ENCODE data around the gene CD36.

The CD36 gene

DNA sequence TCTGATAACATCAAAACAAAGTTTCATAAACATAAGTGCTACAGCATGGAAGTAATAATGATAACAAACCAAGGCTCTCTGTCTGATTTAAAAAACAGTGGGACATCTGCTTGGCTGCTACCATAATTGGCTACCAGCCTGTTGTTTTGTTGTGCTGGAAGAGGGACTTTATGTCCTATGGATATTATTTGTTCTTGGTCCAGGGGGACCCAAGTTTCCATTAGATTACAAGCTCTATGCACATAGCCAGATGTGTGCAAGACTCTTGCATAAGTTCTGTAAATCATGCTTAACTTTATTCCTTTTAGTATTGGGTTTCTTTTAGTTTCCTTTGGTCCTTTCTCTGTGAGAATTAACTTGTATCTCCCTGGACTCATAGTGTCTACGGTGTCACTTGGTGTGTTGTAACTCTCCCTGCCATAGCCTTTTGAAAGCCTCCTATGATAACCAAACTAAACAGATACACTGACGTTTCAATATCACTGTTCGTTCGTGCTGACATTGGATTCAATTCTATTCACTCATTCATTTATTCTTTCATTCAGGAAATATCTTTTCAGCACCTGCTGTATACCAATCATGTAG, 41.4 kb upstream of the CD36 start:
- Histone ChIP-seq H3K4me3 (ENCODE audit: low read depth, low read length) (no peak overlapping the region), H3K27ac (ENCODE audit: extremely low read depth, low read depth, low read length) (no peak overlapping the region), H3K9me3 (ENCODE audit: control insufficient read depth, insufficient read depth, low read depth, low read length) (no peaks in the 10 kb centered on the region), H3K36me3 (ENCODE audit: control insufficient read depth in 2 of 2, insufficient read depth in 1 of 2, low read length in 2 of 2) (no peaks in the 10 kb centered on the region), H3K4me1 (ENCODE audit: control insufficient read depth, insufficient read depth, low read length) (no peaks in the 10 kb centered on the region; the same call in 1 of the 2 replicates)
- TF ChIP-seq ZNF19 (tag by site-specific recombination; IDR thresholded peaks at IDR 0.05; ENCODE audit: low read depth) = no peak
- TF ChIP-seq TRIM28 (IDR thresholded peaks at IDR 0.05; ENCODE audit: borderline replicate concordance, low read length) = no peak
- no peak for TF ChIP-seq ZNF660 (tag by site-specific recombination; IDR thresholded peaks at IDR 0.05)
- TF ChIP-seq ZNF677 (tag by site-specific recombination; IDR thresholded peaks at IDR 0.05) = no peak
- TF ChIP-seq, protein P1, sequence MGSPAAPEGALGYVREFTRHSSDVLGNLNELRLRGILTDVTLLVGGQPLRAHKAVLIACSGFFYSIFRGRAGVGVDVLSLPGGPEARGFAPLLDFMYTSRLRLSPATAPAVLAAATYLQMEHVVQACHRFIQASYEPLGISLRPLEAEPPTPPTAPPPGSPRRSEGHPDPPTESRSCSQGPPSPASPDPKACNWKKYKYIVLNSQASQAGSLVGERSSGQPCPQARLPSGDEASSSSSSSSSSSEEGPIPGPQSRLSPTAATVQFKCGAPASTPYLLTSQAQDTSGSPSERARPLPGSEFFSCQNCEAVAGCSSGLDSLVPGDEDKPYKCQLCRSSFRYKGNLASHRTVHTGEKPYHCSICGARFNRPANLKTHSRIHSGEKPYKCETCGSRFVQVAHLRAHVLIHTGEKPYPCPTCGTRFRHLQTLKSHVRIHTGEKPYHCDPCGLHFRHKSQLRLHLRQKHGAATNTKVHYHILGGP (tag by site-specific recombination; IDR thresholded peaks at IDR 0.05) = no peak
- no peak for TF ChIP-seq RBAK (tag by site-specific recombination; IDR thresholded peaks at IDR 0.05)
- TF ChIP-seq ZNF549 (tag by site-specific recombination; IDR thresholded peaks at IDR 0.05) = no peak
- TF ChIP-seq YY2 (tag by site-specific recombination; IDR thresholded peaks at IDR 0.05) = no peak
- TF ChIP-seq SP2 (tag by site-specific recombination; IDR thresholded peaks at IDR 0.05) = no peak
- no peak for TF ChIP-seq GLI4 (tag by site-specific recombination; IDR thresholded peaks at IDR 0.05)
- TF ChIP-seq SCRT2 (tag by site-specific recombination; IDR thresholded peaks at IDR 0.05) = no peak
- no peak for TF ChIP-seq ZNF2 (tag by site-specific recombination; IDR thresholded peaks at IDR 0.05)
- TF ChIP-seq ZNF211 (tag by site-specific recombination; IDR thresholded peaks at IDR 0.05; ENCODE audit: low read depth) = no peak
- TF ChIP-seq ZNF223 (tag by site-specific recombination; IDR thresholded peaks at IDR 0.05) = no peak
- TF ChIP-seq ZNF404 (tag by site-specific recombination; IDR thresholded peaks at IDR 0.05) = no peak
- TF ChIP-seq, protein P2, sequence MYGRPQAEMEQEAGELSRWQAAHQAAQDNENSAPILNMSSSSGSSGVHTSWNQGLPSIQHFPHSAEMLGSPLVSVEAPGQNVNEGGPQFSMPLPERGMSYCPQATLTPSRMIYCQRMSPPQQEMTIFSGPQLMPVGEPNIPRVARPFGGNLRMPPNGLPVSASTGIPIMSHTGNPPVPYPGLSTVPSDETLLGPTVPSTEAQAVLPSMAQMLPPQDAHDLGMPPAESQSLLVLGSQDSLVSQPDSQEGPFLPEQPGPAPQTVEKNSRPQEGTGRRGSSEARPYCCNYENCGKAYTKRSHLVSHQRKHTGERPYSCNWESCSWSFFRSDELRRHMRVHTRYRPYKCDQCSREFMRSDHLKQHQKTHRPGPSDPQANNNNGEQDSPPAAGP (tag by site-specific recombination; IDR thresholded peaks at IDR 0.05) = no peak
- no peak for TF ChIP-seq ZNF629 (tag by site-specific recombination; IDR thresholded peaks at IDR 0.05)
- TF ChIP-seq ZNF266 (tag by site-specific recombination; IDR thresholded peaks at IDR 0.05; ENCODE audit: low read depth) = no peak
- TF ChIP-seq KLF7 (tag by site-specific recombination; IDR thresholded peaks at IDR 0.05; ENCODE audit: borderline replicate concordance) = no peak
- no peak for TF ChIP-seq BCL11A (tag by site-specific recombination; IDR thresholded peaks at IDR 0.05; ENCODE audit: low read depth)
- ChIA-PET POLR2A (no interaction called here), CTCF (interaction anchor here (1.0 kb wide), 1 partner anchor 14 kb away, joined by 4 read pairs; no protein-coding TSS in a partner anchor)

DNA sequence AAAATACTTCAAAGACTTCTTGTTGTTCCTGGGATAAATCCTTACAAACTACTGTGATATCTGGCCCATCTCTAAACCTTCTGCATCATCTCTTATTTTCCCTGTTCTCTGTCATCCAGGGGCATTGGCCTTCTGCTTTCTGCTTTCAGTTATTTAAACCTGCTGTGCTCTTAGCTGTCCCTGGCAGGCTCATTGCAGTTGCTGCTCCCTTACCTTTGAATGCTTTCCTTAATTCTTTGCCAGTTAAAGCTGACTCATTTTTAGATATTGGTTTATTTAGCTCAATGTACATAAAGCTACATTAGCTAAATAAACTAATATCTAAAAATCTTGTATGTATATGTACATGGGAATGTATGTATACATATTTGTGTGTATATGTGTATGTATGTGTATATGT, 40.6 kb upstream of the CD36 start:
- Histone ChIP-seq H3K4me3 (ENCODE audit: low read depth, low read length) (no peak overlapping the region), H3K4me1 (ENCODE audit: control insufficient read depth, insufficient read depth, low read length) (no peaks in the 10 kb centered on the region; the same call in 1 of the 2 replicates), H3K9me3 (ENCODE audit: control insufficient read depth, insufficient read depth, low read depth, low read length) (no peaks in the 10 kb centered on the region), H3K27ac (ENCODE audit: extremely low read depth, low read depth, low read length) (no peak overlapping the region), H3K36me3 (ENCODE audit: control insufficient read depth in 2 of 2, insufficient read depth in 1 of 2, low read length in 2 of 2) (no peaks in the 10 kb centered on the region)
- CTCF ChIA-PET = interaction anchor here (0.7 kb wide), 1 partner anchor 61 kb away, joined by 5 read pairs; no protein-coding TSS in a partner anchor
- TF ChIP-seq ZNF530 (tag by site-specific recombination; IDR thresholded peaks at IDR 0.05; ENCODE audit: low read depth) = no peak
- TF ChIP-seq, protein P3, sequence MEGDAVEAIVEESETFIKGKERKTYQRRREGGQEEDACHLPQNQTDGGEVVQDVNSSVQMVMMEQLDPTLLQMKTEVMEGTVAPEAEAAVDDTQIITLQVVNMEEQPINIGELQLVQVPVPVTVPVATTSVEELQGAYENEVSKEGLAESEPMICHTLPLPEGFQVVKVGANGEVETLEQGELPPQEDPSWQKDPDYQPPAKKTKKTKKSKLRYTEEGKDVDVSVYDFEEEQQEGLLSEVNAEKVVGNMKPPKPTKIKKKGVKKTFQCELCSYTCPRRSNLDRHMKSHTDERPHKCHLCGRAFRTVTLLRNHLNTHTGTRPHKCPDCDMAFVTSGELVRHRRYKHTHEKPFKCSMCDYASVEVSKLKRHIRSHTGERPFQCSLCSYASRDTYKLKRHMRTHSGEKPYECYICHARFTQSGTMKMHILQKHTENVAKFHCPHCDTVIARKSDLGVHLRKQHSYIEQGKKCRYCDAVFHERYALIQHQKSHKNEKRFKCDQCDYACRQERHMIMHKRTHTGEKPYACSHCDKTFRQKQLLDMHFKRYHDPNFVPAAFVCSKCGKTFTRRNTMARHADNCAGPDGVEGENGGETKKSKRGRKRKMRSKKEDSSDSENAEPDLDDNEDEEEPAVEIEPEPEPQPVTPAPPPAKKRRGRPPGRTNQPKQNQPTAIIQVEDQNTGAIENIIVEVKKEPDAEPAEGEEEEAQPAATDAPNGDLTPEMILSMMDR (tag by site-specific recombination; IDR thresholded peaks at IDR 0.05) = no peak
- no peak for TF ChIP-seq ZNF677 (tag by site-specific recombination; IDR thresholded peaks at IDR 0.05)
- TF ChIP-seq ZNF626 (tag by site-specific recombination; IDR thresholded peaks at IDR 0.05) = no peak
- no peak for TF ChIP-seq ZNF555 (tag by site-specific recombination; conservative IDR thresholded peaks at IDR 0.05)
- TF ChIP-seq, protein P4, sequence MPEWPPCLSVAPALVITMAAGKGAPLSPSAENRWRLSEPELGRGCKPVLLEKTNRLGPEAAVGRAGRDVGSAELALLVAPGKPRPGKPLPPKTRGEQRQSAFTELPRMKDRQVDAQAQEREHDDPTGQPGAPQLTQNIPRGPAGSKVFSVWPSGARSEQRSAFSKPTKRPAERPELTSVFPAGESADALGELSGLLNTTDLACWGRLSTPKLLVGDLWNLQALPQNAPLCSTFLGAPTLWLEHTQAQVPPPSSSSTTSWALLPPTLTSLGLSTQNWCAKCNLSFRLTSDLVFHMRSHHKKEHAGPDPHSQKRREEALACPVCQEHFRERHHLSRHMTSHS (tag by site-specific recombination; IDR thresholded peaks at IDR 0.05) = no peak
- TF ChIP-seq, protein P5, sequence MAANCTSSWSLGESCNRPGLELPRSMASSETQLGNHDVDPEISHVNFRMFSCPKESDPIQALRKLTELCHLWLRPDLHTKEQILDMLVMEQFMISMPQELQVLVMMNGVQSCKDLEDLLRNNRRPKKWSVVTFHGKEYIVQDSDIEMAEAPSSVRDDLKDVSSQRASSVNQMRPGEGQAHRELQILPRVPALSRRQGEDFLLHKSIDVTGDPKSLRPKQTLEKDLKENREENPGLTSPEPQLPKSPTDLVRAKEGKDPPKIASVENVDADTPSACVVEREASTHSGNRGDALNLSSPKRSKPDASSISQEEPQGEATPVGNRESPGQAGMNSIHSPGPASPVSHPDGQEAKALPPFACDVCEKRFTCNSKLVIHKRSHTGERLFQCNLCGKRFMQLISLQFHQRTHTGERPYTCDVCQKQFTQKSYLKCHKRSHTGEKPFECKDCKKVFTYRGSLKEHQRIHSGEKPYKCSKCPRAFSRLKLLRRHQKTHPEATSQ (tag by site-specific recombination; IDR thresholded peaks at IDR 0.05) = no peak
- TF ChIP-seq ZNF777 (tag by site-specific recombination; IDR thresholded peaks at IDR 0.05; ENCODE audit: borderline replicate concordance) = no peak
- TF ChIP-seq MZF1 (tag by site-specific recombination; IDR thresholded peaks at IDR 0.05; ENCODE audit: borderline replicate concordance) = no peak
- POLR2A ChIA-PET = no interaction called here
